Epithelial cell of esophagus (primary cell): ENCODE data around the gene ANKRD16.

Experiments
- DNase-seq: peaks from one replicate; pipeline ENCODE4 v3.0.0; 2010; ENCODE audit warnings: low read depth
- H3K4me3 ChIP-seq: 2 replicates; pipeline ENCODE4 v1.5.1; 2011; ENCODE audit warnings: mild to moderate bottlenecking, low read length, control low read depth
- TF ChIP-seq, protein P1 (sequence below): IDR thresholded peaks from 2 replicates; pipeline ENCODE4 v1.5.1; 2011; ENCODE audit warnings: low read depth, mild to moderate bottlenecking, low read length, control low read depth, inconsistent platforms; ENCODE audit not compliant: insufficient read depth; ENCODE audit errors: missing control alignments

Gene ANKRD16

DNA sequence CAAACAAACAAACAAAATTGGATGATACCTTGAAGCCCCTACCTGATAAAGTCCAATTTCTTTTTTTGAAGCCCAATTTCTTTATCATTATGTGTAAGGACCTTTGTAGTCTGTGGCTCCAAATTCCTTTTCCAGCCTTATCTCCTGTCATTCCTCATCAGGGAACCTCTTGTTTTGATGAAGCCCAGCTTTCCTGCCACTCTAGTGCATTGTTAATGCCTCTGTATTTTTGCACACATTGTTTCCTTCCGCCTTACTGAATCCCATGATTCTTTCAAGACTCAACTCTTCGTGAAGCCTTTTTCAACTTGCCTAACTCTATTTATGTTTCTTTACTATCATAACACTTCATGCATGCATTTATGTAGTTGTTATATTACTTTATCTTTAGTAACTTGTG is 3.6 kb upstream of the ANKRD16 start:
- no peak for DNase-seq
- no peak overlapping the region for H3K4me3 ChIP-seq
- TF ChIP-seq, protein P1, sequence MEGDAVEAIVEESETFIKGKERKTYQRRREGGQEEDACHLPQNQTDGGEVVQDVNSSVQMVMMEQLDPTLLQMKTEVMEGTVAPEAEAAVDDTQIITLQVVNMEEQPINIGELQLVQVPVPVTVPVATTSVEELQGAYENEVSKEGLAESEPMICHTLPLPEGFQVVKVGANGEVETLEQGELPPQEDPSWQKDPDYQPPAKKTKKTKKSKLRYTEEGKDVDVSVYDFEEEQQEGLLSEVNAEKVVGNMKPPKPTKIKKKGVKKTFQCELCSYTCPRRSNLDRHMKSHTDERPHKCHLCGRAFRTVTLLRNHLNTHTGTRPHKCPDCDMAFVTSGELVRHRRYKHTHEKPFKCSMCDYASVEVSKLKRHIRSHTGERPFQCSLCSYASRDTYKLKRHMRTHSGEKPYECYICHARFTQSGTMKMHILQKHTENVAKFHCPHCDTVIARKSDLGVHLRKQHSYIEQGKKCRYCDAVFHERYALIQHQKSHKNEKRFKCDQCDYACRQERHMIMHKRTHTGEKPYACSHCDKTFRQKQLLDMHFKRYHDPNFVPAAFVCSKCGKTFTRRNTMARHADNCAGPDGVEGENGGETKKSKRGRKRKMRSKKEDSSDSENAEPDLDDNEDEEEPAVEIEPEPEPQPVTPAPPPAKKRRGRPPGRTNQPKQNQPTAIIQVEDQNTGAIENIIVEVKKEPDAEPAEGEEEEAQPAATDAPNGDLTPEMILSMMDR: no peak

DNA sequence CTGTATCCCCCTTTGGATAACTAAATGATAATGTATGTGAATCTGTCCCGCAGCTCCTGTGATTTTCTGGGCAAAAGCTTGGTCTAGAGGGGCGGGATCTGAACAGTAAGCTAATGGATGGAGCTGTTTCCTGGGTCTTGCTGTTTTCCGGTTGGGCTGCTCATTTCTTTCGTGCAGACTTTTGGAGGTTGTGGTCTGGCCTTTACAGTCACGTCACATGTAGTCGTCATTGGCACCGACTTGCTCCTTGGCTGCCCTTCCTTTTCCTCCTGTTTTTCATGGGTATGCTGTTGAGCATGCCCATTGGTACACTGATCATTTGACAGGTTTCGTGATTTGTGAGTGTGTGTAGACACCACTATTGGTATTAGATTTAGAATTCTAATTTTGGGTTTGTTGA is 2.3 kb upstream of the ANKRD16 start:
- H3K4me3 ChIP-seq: no peak overlapping the region
- no peak for DNase-seq
- TF ChIP-seq, protein P1: no peak

DNA sequence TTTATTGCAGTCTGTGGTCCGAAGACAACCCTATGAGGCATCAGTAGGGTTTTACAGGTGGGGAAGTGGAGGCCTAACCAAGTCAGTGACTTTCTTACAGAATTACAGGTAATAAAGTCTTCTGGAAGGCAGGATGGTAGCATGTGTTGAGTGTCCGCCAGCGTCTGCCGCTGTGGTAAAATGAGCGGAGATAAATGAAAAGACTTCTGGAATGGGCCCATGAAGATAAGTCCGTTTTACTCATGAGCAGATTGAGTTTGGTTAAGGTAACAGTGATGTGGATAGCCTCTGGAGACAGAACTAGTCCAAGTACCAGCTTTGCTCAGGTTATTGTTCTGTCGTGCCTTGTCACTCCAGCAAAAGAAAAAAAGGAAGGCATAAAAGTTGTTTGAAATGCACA is 1.3 kb upstream of the ANKRD16 start:
- H3K4me3 ChIP-seq: peak overlapping the region; percentile 80
- TF ChIP-seq, protein P1: no peak
- no peak for DNase-seq

DNA sequence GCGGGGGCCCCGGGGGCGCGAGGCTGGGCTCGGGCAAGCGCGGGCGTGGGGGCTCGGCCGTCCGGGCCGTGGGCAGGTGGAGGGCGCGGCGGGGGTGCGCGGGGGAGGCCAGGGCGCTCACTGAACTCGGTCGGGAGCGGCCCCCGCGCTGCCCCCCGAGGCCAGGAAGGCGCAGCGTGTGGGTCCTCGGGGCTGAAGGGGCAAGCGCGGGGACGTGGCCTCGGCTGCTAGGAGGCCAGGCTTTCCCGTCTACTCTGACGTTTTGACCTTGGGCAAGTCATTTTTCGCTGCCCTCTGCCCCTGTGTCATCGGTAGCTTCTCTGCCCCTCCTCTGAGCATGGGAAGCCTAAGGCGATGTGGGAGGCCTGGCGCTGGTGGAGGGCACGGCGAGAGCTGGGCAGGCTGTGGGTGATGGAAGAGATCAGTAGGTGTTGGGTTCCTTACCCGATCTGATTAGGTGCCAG is 791 bp upstream of the ANKRD16 start:
- TF ChIP-seq, protein P1: no peak
- DNase-seq: peak; percentile 44
- peak overlapping the region; percentile 80 for H3K4me3 ChIP-seq

DNA sequence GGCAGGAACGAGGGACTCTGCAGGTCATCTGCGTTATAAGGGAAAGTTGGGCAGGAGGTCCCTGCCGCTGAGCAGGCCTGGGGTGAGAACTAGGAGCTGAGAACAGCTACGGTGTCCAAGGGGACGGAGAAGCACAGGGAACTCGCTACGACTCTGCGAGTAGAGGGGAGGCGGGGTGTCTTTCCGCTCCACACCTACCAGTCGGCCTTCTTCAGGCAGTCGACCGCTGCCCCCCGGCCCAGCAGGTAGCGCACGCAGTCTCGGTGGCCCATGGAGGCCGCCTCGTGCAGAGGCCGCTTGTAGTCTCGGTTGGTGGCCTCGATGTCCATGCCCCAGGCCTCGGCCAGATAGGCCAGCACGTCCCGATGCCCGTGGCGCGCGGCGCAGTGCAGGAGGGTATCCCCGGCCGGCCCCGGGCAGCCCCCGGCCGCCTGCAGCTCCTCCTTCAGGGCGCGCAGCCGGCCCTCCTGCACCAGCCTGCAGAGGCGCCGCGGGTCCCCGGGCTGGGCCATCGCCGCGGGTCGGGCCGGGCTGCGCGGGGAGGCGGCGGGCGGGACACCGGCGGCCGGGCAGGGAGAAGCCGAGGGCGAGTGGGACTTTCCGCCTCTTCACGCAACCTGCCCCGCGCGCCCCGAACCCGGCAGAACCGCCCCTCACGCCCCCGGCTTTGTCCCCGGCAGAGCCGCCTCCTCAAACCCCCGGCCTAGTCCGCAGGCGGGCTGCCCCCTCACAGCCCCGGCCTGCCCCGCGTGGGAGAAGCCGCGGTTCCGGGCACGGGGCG is 660 bp downstream of the ANKRD16 start:
- TF ChIP-seq, protein P1: no peak
- peak; percentile 29 for DNase-seq
- H3K4me3 ChIP-seq: peak overlapping the region; percentile 71

DNA sequence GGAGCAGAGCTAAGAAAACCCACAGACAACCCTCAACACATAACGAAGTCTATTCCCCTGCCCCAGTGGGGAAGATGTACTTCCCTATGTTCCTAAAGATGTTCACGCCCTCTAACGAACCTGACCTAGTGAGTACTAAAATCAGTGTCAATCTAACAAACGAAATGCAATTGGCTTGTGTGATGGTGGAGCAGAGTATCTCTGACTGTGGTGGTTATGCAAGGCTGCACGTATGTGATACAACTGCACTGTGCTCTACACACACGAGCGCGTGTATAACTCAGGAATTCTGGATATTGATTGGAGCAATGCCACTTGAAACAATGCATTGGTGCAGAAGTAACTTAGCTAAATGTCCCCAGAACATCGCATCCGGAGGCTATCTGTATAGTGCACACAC is 1.3 kb downstream of the ANKRD16 start:
- TF ChIP-seq, protein P1: no peak
- peak; percentile 55 for DNase-seq
- H3K4me3 ChIP-seq: peak overlapping the region; percentile 71

DNA sequence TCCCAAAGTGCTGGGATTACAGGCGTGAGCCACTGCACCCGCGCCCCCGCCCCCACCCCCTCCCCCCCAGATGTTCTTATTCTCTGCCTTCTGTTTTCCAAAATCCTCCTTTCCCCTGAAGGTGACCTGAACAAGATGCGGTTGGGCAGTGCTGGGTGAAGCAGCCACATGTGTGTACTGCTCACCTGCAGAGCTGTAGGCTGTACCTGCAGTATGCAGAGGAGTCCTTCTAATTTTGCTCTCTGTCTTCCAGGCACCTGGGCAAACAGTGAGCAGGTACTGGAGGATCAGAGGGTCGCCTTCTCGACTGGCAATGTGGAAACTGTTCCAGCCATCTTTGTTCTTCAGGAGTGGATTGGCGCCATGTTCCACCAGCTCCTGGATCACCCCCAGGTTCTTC is 2.1 kb downstream of the ANKRD16 start:
- no peak for DNase-seq
- TF ChIP-seq, protein P1: no peak
- no peak overlapping the region for H3K4me3 ChIP-seq
